HG03139 (cell line): ENCODE data around the gene FHIT.
"Not testable (repeated sequence)": the region's sequence is repeated elsewhere in the genome, so short reads cannot be mapped to it uniquely, and the experiment has no call there.

Source experiments
- ATAC-seq: cut with Tn5 transposase; IDR thresholded peaks from one replicate; pipeline ENCODE4 v1.9.1; 2021; ENCODE audit not compliant: unreplicated experiment

Gene FHIT

DNA sequence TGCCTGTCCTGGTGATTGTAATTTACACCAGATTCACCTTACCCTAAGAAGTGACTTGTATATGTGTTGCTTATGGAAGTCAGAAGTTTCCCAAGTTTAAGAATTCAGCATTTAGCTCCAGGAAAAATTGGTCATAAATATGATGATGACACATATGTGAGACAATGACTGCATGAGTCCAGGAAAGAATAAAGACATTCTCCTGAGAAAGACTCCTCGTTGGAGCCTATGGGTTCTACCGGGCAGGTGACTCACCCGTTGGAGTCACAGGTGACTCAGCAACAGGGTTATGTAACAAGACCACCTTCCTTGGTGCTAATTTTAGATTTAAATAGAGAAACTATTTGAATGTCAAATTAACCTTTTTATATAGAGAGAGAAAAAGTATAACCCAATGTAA is 662.4 kb downstream of the FHIT start:
- no peak for ATAC-seq

DNA sequence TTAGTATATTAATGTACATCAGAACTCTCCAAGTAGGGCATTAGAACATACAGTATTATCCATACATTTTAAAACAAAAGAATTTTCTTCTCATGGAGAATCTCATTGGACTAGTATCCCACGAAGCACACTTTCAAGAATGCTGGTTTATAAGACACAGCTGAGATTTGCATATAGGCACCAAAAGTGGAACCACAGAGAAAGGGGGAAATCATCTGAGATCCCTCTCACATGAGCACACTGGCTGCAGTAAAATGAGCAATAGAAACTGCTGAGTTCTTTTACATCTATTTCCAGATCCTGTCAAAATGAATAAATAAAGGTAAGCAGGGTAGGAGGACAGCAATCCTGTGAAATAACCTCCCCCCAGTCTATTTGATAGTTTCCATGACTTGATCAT is 665.3 kb downstream of the FHIT start:
- no peak for ATAC-seq

DNA sequence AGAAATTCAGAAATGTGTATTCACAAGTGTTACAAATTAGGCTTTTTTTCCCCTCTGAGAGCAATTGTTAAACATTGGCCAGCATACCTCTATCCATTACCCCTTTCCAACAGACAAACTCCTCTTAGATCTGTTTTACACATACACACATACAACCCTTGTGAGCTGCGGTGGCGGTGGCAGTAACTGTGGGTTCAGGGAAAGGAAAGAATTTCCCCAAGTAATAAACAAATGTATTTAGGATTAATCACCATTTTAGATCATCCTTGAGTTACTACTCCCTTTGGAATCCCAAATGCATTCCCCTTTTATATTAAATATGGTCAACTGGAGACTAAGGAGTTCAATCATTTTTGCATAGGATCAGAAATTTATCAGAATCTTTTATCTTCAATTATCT is 667.0 kb downstream of the FHIT start:
- no peak for ATAC-seq

DNA sequence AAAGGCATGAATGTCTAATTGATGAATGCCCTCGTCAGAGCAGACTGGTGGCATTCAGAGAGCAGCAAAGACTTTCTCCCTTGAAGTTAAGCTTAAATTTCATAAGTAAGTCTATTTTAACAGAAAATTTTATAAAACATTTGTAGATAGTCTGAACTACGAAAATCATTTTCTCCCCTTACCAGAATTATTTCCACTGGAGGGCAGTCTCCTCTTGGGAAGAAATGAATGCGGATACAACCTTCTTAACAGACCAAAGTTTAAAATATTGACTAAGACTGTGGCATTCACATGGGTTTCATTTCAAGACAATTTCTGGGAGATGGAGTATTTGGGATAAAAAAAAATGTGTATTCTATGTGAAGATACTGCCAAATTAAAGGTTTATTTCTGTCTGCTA is 669.0 kb downstream of the FHIT start:
- no peak for ATAC-seq

DNA sequence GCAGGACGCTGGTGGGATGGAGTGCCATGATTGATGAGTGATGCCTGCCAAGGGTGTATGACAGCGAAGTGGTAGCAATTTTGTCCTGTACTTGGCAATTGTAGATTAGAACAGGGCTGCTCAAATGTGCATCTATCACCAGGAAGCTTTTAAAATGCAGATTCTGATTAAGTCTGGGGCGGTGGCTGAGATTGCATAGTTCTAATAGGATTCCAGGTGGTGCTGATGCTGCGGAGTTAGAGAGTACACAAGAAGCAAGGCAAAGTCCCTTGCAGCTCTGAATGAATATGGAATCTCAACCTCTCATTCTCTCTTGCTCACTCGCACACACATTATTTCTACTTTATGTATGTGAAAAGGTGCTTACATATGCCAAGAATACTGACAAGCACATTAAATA is 670.4 kb downstream of the FHIT start:
- no peak for ATAC-seq

DNA sequence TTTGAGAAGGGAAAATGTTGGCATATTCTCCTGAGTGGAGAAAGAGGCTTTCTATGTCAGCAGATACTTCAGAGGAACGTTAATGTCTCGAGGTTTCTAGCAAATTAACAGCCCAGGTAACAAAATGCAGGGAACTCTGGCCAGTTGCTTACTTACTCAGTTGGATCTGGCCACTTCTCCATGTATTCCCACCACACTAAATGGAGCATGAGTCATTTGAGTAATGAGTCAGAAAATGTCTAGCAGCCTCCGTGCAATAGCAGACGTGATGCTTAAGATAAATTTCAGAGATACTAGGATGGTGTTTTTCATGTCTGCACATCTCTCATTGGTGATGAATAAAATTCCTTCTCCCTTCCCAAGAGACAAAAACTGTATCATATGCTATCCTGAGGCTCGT is 671.5 kb downstream of the FHIT start:
- no peak for ATAC-seq

DNA sequence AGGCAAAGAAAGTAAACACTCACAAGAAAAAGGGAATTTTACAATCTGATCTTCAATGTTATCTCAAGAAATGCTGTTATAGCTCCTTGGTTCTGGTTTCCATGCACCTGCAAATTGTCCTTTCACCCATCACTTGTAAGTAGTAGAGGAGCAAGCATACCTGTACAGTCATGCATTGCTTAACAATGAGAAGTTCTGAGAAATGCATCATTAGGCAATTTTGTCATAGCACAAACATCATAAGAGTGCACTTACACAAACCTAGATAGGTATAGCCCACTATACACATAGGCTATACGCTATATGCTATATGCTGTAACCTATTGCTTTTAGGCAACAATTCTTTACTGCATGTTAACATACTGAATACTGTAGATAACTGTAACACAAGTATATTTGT is 672.3 kb downstream of the FHIT start:
- no peak for ATAC-seq

DNA sequence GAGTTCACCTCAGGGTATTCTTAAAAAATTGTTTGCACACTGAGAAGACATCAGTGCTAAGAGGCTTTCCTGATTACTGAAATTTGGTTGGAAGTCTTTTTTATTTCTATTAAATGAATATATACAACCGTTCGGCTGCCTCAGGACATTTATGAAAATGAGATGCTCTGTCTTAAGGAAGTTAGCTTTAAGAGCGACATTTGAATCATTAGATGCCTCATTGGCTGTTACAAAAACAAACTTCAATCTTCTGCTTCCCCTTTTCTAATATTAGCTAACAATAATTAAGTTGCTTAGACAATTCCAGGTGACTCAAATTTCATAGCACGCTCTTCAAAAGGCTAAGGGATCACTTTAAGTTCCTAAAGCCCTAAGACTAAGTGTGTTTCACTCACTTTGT is 673.7 kb downstream of the FHIT start:
- ATAC-seq, result no peak

DNA sequence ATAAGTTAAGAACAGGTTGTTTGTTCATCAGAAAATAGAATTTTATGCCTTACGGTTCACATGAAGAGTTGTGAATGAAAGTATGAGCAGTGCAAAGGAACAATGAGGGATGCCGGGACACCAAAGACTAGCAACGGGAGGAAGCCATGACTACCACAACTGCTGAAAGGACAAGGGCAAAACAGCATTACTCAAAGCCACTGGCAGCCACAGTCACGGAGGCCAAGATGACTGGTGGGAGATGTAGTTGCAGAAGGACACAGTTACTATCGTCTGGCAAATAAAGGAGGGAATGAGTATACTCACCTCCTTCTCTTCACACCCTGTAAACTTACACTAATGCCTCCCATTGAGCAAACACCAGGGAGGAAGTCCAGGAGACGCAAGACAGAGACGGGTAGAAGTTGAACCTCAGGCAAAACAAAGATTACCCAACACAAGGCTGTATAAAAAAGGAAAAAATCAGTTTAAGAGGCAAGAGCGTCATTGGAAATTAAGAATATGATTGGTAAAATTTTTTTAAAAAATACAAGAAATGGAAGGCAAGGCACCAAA is 675.5 kb downstream of the FHIT start:
- no peak for ATAC-seq

DNA sequence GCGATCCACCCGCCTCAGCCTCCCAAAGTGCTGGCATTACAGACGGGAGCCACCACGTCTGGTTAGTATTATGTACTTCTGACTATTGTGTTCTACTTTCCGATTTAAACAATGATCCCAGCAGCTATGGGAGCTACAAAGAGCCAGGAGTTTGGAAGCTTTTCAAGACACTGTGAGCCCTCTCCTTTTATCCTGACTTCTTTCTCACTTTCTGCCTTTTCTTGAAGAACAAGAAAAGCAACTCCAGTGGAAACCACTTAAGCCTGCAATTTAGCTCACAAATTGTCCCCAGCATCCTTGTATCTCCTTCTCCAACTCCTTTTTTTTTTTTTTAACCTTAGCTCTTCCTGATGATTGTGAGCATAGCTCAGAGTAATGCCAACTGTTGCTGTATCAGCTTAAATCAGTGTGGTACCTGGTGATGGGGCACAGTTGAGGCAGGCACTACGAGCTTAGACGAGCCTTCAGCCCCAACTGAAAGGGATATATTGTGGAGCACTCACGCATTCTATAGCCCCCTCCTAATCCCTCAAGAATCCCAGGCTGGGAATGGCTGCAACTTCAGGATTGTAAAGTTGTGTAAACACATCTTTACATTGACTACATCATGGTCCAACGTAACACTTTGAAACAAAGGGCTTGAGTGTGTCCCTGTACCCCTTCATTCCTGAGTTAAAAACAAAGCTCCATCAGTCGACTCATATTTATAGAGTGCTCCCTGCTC is 677.0 kb downstream of the FHIT start:
- ATAC-seq, result no peak

DNA sequence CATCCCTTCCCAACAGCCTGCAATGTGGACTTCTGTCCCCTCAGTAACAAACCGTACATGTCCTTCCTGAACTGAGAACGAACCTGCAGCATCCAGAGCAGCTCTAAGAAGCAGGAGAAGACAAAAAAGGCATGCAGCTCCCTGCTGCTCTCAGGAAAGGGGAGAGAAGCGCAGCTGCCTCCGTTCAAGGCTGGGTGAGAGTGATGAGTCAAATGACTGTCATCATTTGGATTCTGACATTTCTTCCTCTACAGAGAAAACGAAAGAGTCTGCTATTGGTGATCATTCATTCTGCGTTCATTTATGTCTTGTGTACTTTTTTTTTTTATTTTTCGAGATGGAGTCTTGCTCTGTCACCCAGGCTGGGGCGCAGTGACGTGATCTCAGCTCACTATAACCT is 677.8 kb downstream of the FHIT start:
- no peak for ATAC-seq

DNA sequence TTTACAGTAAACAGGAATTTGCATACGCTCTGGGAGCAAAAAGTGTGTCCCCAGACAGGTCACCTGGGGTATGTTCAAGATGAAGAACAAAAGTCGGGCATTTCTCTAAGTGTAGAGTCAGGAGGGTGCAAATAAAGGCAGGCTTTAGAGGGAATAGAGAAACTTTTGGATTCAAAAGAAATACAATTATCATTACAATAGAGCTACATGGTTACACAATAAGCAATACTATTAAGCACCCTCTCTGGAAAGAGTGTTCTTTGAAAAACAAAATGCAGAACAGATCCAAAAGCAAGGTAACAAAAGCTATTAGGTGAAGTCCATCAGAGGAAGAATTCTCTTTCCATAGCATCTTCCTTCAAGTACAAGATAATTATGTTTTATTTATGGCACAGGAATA is 679.7 kb downstream of the FHIT start:
- ATAC-seq, result no peak

DNA sequence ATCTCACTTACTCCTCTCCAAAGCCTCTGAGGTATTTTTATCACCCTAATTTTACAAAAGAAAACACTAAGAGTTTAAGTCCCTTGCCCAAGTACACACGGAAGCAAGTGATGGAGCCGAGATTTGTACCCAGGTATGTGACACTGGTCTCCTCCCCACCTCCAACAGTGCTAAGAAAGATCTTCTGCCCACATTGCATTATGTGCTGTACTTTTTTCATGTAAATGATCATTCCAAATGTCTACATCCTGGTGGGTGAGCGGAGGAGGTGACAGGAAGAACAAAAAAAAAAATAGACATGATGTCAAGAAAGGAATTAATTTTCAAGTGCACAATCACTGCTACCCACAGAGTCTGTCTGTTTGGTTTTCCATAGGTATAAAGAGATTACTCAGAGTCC is 694.1 kb downstream of the FHIT start:
- no peak for ATAC-seq

DNA sequence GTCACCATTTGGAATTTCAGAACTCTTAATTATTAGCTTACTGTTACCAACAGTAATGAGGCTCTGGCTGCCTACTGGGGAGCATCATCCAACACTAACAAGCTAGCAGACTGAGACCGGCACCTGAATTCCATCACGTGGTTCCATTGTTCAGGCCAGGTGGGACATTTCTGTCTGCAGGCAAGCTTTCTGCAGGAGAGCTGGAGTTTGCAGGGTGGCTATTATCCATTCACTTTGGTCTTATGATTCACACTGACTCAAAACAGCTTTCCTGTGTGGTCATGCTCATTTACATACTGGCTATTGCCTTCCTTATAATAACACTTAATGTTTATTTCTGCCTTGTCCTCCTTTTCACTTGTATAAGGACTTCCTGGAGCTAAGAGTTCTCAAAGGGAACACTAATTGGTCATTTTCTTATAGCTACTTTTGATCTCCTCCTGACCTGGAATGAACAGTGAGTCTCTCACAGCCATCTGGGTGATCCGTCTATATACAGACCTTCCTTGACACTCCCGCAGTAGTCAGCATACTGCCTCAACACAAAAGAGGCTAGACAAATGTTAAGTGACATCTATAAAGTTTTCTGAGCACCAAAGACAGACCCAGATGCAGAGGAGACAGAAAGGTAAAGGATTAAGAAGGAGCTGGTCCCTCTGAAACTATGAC is 695.4 kb downstream of the FHIT start:
- peak; percentile 87 for ATAC-seq

DNA sequence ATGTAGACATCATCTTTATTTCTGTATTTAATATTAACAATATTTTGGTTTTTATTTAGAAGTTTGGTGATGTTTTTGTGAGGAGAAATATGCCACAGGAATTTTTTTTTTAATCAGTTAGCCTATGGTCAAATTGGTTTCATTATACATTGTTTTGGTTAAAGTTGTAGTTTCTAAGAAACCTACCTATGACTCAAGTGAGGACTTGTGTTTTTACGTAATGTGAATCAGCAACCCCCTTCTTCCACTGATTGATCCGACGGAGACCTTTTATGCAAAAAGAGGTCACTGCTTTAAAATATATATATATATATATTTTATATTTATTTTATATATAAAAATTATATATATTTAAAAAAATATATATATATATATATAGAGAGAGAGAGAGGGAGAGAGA is 698.1 kb downstream of the FHIT start:
- ATAC-seq, result no peak

DNA sequence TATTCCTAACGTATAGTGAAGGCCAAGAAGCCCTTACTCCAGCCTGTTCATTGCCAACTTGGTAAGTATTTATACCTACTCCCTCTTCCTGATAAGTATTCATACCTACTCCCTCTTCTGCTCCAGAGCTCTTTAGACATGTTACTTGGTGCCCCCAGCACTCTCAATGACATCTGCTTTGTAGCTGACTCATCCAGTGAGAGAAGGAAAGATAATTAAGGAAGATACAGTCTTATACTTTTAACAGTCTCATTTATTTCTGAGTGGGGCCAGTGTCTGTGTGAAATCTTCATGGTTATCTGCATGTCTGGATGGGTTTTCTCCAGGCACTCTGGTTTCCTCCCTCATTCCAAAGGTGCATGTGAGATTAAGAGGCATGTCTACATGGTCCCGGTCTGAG is 698.7 kb downstream of the FHIT start:
- ATAC-seq, result no peak

DNA sequence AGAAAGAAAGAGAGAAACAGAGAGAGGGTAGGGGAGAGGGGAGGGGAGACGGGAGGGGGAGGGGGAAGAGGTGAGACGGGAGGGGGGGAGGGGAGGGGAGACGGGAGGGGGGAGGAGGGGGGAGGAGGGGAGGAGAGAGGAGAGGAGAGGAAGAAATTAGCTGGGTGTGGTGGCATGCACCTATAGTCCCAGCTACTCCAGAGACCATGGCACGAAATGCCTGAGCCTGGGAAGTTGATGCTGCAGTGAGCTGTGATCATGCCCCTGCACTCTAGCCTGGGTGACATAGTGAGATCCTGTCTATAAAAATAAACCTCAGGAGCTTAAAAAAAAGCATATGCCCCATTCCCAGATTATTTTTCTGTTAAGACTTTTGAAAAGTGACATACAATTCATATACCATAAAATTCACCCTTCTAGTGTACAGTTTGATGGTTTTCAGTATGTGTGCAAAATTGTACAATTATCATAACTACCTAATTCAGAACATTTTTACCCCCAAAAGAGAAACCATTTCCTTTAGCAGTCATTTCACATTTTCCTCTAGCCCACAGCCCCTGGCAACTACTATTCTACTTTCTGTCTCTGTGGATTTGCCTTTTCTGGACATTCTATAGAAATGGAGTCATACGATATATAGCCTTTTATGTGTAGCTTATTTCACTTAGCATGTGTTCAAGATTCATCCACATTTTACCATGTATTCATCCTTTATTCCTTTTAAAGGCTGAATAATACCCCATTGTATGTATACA is 699.6 kb downstream of the FHIT start:
- no peak for ATAC-seq

DNA sequence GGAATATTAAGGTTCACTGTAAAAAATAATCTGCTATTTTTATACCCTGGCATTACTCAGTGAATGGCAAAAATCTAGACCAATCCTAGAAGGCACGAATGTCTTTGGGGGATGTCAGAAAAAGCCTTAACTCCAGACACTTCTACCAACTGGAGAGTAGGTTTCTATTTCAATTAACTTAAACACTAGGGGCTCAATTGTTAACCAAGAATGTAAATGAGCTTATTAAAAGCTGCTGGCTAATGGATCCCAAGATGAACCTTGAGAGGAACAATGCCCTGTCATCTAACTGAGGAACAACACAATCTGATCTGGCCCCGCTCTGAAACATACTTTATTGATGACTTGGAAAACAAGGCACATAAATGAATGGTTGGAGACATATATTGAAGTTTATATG is 701.4 kb downstream of the FHIT start:
- ATAC-seq, result no peak

DNA sequence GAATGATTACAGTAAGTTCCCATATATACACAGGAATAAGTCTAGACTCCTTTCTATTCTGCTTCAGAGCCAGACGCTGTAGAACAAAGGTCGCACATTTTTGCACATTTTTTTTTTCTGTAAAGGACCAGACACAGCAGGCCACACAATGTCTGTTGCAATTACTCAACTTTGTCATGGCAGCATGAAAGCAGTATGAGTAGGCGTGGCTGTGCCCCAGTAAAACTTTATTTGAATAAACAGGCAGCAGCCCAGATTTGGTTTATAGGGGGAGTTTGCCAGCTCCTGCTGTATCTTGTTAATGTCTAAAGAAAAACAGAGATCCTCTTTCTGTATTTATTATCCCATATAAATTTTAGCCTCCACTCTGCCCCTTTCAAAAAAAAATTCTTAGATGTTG is 708.3 kb downstream of the FHIT start:
- no peak for ATAC-seq

DNA sequence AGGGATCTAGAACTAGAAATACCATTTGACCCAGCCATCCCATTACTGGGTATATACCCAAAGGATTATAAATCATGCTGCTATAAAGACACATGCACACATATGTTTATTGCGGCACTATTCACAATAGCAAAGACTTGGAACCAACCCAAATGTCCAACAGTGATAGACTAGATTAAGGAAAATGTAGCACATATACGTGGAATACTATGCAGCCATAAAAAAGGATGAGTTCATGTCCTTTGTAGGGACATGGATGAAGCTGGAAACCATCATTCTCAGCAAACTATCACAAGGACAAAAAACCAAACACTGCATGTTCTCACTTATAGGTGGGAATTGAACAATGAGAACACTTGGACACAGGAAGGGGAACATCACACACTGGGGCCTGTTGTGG is 711.9 kb downstream of the FHIT start:
- not testable (repeated sequence) for ATAC-seq

DNA sequence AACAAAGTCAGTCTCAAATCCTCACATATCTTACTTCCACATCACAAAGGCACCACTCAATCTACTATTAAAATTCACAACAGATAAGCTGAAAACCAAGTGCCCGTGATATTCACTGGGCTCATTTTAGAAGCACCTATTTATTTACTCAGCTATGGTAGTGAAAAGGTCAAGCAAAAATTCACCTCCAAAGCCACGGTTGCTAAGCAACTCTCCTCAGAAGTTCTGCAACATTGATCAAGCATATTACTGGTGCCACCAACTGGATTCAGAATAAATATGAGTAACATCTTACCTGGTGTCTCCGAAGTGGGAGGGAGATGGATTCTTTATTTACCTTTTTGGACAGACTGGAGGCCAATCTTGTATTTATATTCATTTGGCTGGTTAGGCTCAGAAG is 714.8 kb downstream of the FHIT start:
- ATAC-seq, result no peak

DNA sequence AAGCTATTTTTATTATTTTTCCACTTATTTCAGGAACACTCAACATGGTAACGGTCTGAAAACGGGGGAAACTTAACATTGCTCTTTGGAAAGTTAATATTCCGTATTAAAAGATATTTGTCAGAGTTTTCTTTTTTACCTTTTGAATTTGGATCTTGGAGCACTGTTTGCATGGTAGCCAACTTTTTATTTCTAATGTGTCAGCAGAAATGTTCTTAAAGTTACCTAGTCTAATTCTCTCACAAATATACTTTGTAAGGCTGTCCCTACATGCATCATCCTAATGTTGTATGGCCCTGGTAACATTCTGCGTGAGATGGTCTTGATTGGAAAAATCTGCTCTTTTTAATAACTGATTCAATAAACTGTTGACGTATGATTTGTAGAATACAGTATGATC is 719.5 kb downstream of the FHIT start:
- no peak for ATAC-seq
